Measurements from ENCODE around the gene AGRN. TPM values are rescaled to one million over a fixed set of nuclear protein-coding genes. Genes with fewer than 3 reads are reported as not detected.

AGRN gene
- total and polyA plus RNA-seq, 4 experiments from 2014 or later = 1.2 to 1.4 TPM; not detected in 2

Other genes with a start within 250 kb of the AGRN start
- not detected for gene SAMD11, start 96.2 kb upstream of the AGRN start, total RNA-seq
- under 1 TPM in 1 of 2 donors, not detected in 1; 0.10 TPM for gene SAMD11, start 96.2 kb upstream of the AGRN start, polyA plus RNA-seq
- gene NOC2L, start 60.9 kb upstream of the AGRN start, total RNA-seq = 10 to 100 TPM; 63.6 to 69.5 TPM
- 10 to 100 TPM; 63.0 to 67.7 TPM for gene NOC2L, start 60.9 kb upstream of the AGRN start, polyA plus RNA-seq
- 10 to 100 TPM; 43.4 to 46.5 TPM for gene KLHL17, start 59.5 kb upstream of the AGRN start, total RNA-seq
- gene KLHL17, start 59.5 kb upstream of the AGRN start, polyA plus RNA-seq = 1 to 10 TPM in 1 of 2 donors, under 1 TPM in 1; 0.89 to 1.7 TPM
- 1 to 10 TPM; 2.2 to 2.9 TPM for gene PLEKHN1, start 53.6 kb upstream of the AGRN start, total RNA-seq
- gene PLEKHN1, start 53.6 kb upstream of the AGRN start, polyA plus RNA-seq = under 1 TPM in 1 of 2 donors, not detected in 1; 0.50 TPM
- not detected for gene PERM1, start 38.0 kb upstream of the AGRN start, total RNA-seq
- gene PERM1, start 38.0 kb upstream of the AGRN start, polyA plus RNA-seq = under 1 TPM in 1 of 2 donors, not detected in 1; 0.16 TPM
- not detected for gene HES4, start 20.0 kb upstream of the AGRN start, total RNA-seq
- gene HES4, start 20.0 kb upstream of the AGRN start, polyA plus RNA-seq = under 1 TPM in 1 of 2 donors, not detected in 1; 0.36 TPM
- gene ISG15, start 6.6 kb upstream of the AGRN start, total RNA-seq = 10 to 100 TPM; 31.6 to 33.2 TPM
- 100 to 1,000 TPM; 212 to 309 TPM for gene ISG15, start 6.6 kb upstream of the AGRN start, polyA plus RNA-seq
- gene RNF223, start 54.2 kb downstream of the AGRN start, total RNA-seq = not detected
- not detected for gene RNF223, start 54.2 kb downstream of the AGRN start, polyA plus RNA-seq
- 10 to 100 TPM; 15.0 to 15.1 TPM for gene C1orf159, start 96.0 kb downstream of the AGRN start, total RNA-seq
- 1 to 10 TPM; 3.8 to 7.9 TPM for gene C1orf159, start 96.0 kb downstream of the AGRN start, polyA plus RNA-seq
- not detected for gene TTLL10, start 153.8 kb downstream of the AGRN start, total RNA-seq
- gene TTLL10, start 153.8 kb downstream of the AGRN start, polyA plus RNA-seq = under 1 TPM; 0.27 to 0.45 TPM
- 1 to 10 TPM; 8.0 to 8.6 TPM for gene TNFRSF18, start 186.5 kb downstream of the AGRN start, total RNA-seq
- gene TNFRSF18, start 186.5 kb downstream of the AGRN start, polyA plus RNA-seq = 10 to 100 TPM; 22.1 to 27.1 TPM
- 10 to 100 TPM; 13.5 to 15.5 TPM for gene TNFRSF4, start 194.0 kb downstream of the AGRN start, total RNA-seq
- 10 to 100 TPM; 63.2 to 75.1 TPM for gene TNFRSF4, start 194.0 kb downstream of the AGRN start, polyA plus RNA-seq
- 100 to 1,000 TPM; 125 to 138 TPM for gene SDF4, start 211.9 kb downstream of the AGRN start, total RNA-seq
- gene SDF4, start 211.9 kb downstream of the AGRN start, polyA plus RNA-seq = 100 to 1,000 TPM in 1 of 2 donors, 10 to 100 TPM in 1; 97.4 to 106 TPM
- 10 to 100 TPM; 23.0 to 23.7 TPM for gene B3GALT6, start 212.1 kb downstream of the AGRN start, total RNA-seq
- 10 to 100 TPM in 1 of 2 donors, 1 to 10 TPM in 1; 5.4 to 14.4 TPM for gene B3GALT6, start 212.1 kb downstream of the AGRN start, polyA plus RNA-seq
- gene C1QTNF12, start 226.6 kb downstream of the AGRN start, total RNA-seq = 1 to 10 TPM; 2.4 to 3.3 TPM
- under 1 TPM in 1 of 2 donors, not detected in 1; 0.31 TPM for gene C1QTNF12, start 226.6 kb downstream of the AGRN start, polyA plus RNA-seq